SK-N-SH (cell line): Measurements from ENCODE around the gene CDH26.

ENCODE experiments used
- CHD2 ChIP-seq: fragments of 150-350 bp; IDR thresholded peaks from 2 replicates; pipeline ENCODE4 v1.6.1; 2018; ENCODE audit warnings: low read length; ENCODE audit not compliant: partially characterized antibody
- CTCF ChIP-seq: fragments of 200-600 bp; sonication (generic); IDR thresholded peaks from 2 replicates; pipeline ENCODE4 v1.6.1; 2017; ENCODE audit warnings: antibody characterized with exemption, mild to moderate bottlenecking, moderate library complexity
- MAX ChIP-seq: IDR thresholded peaks from 2 replicates; pipeline ENCODE4 v1.4.0; 2012; ENCODE audit warnings: low read depth
- MXI1 ChIP-seq: IDR thresholded peaks from 2 replicates; pipeline ENCODE4 v1.6.1; 2012; ENCODE audit warnings: mild to moderate bottlenecking, low read depth, low read length, improper control_type of control experiment
- POLR2AphosphoS5 ChIP-seq: IDR thresholded peaks from 2 replicates; pipeline ENCODE4 v1.6.1; 2012; ENCODE audit warnings: low read depth, low read length
- RAD21 ChIP-seq: IDR thresholded peaks from 2 replicates; pipeline ENCODE4 v1.6.1; 2012; ENCODE audit warnings: mild to moderate bottlenecking, low read length
- REST ChIP-seq: IDR thresholded peaks from 2 replicates; pipeline ENCODE4 v1.6.1; 2012; ENCODE audit warnings: mild to moderate bottlenecking, low read depth, low read length, moderate library complexity
- SIN3A ChIP-seq: IDR thresholded peaks from 2 replicates; pipeline ENCODE4 v1.6.1; 2012; ENCODE audit warnings: low read depth, mild to moderate bottlenecking, low read length, moderate library complexity, borderline replicate concordance
- SMC3 ChIP-seq: IDR thresholded peaks from 2 replicates; pipeline ENCODE4 v1.6.1; 2012; ENCODE audit warnings: low read depth, low read length, improper control_type of control experiment
- TAF1 ChIP-seq: IDR thresholded peaks from 2 replicates; pipeline ENCODE4 v1.6.1; 2012; ENCODE audit warnings: low read depth, mild to moderate bottlenecking, low read length, moderate library complexity, borderline replicate concordance

- TF ChIP-seq MXI1 (no peak), SMC3 (no peak), CTCF (no peak), REST (no peak), MAX (no peak), RAD21 (no peak), SIN3A (no peak), TAF1 (no peak), CHD2 (no peak), POLR2AphosphoS5 (no peak)
These were observed 34.7 kb upstream of the CDH26 start for GRCh38 chr20:59923514-59923913.
